ENCODE measurements around the gene ORAI1. TPM values are rescaled to one million over a fixed set of nuclear protein-coding genes. Genes with fewer than 3 reads are reported as not detected.

The ORAI1 gene
- total and polyA plus RNA-seq, 2 experiments from 2014 or later: 41.5 to 72.2 TPM

DNA sequence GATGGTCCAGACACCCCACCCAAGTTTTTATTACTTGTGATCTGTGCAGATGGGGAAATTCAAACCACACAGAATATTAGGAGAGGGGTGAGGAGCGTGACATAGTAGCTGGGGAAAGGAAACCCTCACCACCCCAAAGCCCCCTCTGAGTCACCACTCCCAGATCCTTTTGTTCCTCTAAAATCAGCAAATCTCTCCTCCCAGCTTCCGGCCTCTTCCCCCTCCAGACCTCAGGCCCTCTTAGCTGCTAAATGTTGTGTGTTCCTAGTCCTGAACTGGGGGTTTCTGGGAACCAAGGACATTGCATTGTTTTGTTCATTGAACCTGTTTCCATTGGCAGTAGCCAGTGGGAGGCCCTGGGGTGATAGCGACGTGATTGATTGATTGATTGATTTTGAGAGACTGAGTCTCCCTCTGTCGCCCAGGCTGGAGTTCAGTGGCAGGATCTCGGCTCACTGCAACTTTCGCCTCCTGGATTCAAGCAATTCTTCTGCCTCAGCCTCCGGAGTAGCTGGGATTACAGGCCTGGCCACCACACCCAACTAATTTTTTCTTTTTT, 5.9 kb upstream of the ORAI1 start:
- Histone ChIP-seq H3K27me3 (no peaks in the 10 kb centered on the region), H3K4me3 (no peak overlapping the region), H3K27ac (peak overlapping the region; percentile 51), H3K4me1 (ENCODE audit: low read depth) (no peaks in the 10 kb centered on the region), H3K9me3 (ENCODE audit: low read depth) (no peaks in the 10 kb centered on the region), H3K36me3 (no peaks in the 10 kb centered on the region)
- TF ChIP-seq, protein P1, sequence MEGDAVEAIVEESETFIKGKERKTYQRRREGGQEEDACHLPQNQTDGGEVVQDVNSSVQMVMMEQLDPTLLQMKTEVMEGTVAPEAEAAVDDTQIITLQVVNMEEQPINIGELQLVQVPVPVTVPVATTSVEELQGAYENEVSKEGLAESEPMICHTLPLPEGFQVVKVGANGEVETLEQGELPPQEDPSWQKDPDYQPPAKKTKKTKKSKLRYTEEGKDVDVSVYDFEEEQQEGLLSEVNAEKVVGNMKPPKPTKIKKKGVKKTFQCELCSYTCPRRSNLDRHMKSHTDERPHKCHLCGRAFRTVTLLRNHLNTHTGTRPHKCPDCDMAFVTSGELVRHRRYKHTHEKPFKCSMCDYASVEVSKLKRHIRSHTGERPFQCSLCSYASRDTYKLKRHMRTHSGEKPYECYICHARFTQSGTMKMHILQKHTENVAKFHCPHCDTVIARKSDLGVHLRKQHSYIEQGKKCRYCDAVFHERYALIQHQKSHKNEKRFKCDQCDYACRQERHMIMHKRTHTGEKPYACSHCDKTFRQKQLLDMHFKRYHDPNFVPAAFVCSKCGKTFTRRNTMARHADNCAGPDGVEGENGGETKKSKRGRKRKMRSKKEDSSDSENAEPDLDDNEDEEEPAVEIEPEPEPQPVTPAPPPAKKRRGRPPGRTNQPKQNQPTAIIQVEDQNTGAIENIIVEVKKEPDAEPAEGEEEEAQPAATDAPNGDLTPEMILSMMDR (IDR thresholded peaks at IDR 0.05; ENCODE audit: low read depth, low read length): no peak
- DNase-seq (ENCODE audit: low read depth in 1 of 2, low spot score in 1 of 2): no peak

GRCh38 chr12:121626853-121627640, 717 bp downstream of the ORAI1 start:
- peak overlapping the region; percentile 88 for H3K27ac ChIP-seq
- H3K9me3 ChIP-seq (ENCODE audit: low read depth): no peaks in the 10 kb centered on the region
- peak overlapping the region; percentile 71 for H3K4me3 ChIP-seq
- peak; percentile 75 to 79 for DNase-seq (ENCODE audit: low read depth in 1 of 2, low spot score in 1 of 2)
- TF ChIP-seq, protein P1 (IDR thresholded peaks at IDR 0.05; ENCODE audit: low read depth, low read length): no peak
- no peaks in the 10 kb centered on the region for H3K27me3 ChIP-seq
- peaks cover 21% of the 10 kb centered on the region for H3K4me1 ChIP-seq (ENCODE audit: low read depth)
- no peaks in the 10 kb centered on the region for H3K36me3 ChIP-seq

- Histone ChIP-seq H3K36me3 (no peaks in the 10 kb centered on the region), H3K27ac (peak overlapping the region; percentile 88), H3K4me3 (peak overlapping the region; percentile 71), H3K9me3 (ENCODE audit: low read depth) (no peaks in the 10 kb centered on the region), H3K27me3 (no peaks in the 10 kb centered on the region), H3K4me1 (ENCODE audit: low read depth) (peaks cover 31% of the 10 kb centered on the region)
- TF ChIP-seq, protein P1 (IDR thresholded peaks at IDR 0.05; ENCODE audit: low read depth, low read length): no peak
- DNase-seq (ENCODE audit: low read depth in 1 of 2, low spot score in 1 of 2): no peak
These were observed 1.7 kb downstream of the ORAI1 start for GRCh38 chr12:121628037-121628436.

- H3K4me3 ChIP-seq: peak overlapping the region; percentile 71
These were observed 2.2 kb downstream of the ORAI1 start for GRCh38 chr12:121628536-121628935.

DNA sequence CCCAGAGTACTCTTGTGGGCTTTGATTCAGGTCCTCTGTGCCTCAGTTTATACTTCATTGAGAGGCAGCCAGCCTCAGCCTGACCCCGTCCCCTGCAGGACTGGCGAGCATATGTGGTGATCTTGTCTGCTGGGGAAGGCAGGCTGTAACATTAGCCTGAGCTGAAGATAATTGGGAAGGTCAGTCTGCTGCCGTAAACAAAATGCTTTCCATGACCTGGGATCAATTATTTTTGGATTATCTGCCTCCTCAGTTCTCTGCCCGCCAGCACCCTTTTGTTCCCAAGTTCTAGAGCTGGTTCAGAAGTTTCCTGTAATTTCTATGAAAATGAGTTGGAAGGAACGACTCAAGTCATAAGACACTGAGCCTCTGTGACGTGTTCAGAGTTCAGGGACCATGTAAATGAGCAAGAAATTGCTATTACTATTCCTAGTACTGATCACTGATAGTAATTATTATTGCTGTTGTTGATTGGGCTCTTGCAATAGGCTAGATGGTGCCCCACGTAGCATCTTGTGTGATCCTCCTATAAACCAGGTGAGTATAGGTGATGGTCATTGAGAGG, 4.5 kb downstream of the ORAI1 start:
- peak overlapping the region; percentile 34 for H3K27ac ChIP-seq
- no peaks in the 10 kb centered on the region for H3K36me3 ChIP-seq
- no peaks in the 10 kb centered on the region for H3K27me3 ChIP-seq
- no peak for DNase-seq (ENCODE audit: low read depth in 1 of 2, low spot score in 1 of 2)
- no peak overlapping the region for H3K4me3 ChIP-seq
- H3K9me3 ChIP-seq (ENCODE audit: low read depth): no peaks in the 10 kb centered on the region
- peaks cover 42% of the 10 kb centered on the region for H3K4me1 ChIP-seq (ENCODE audit: low read depth)
- TF ChIP-seq, protein P1 (IDR thresholded peaks at IDR 0.05; ENCODE audit: low read depth, low read length): no peak

More at GRCh38 chr12:121628536-121628935, 2.2 kb downstream of the ORAI1 start:
- Histone ChIP-seq H3K4me1 (ENCODE audit: low read depth) (peaks cover 36% of the 10 kb centered on the region), H3K9me3 (ENCODE audit: low read depth) (no peaks in the 10 kb centered on the region), H3K36me3 (no peaks in the 10 kb centered on the region), H3K27ac (peak overlapping the region; percentile 88), H3K27me3 (no peaks in the 10 kb centered on the region)
- DNase-seq (ENCODE audit: low read depth in 1 of 2, low spot score in 1 of 2): no peak
- TF ChIP-seq, protein P1 (IDR thresholded peaks at IDR 0.05; ENCODE audit: low read depth, low read length): no peak
